H9 (cell line): ENCODE measurements around the gene HOXD11. TPM values are rescaled to one million over a fixed set of nuclear protein-coding genes. Genes with fewer than 3 reads are reported as not detected.
A peak's percentile ranks its signal among the peaks of the same experiment; 100 is the strongest.

Experiments
- DNase-seq: peaks from one replicate; pipeline ENCODE4 v3.0.0-alpha.2; 2017
- H2AFZ ChIP-seq: one replicate; pipeline ENCODE4 v1.6.1; 2013; ENCODE audit warnings: mild to moderate bottlenecking, low read length, control low read depth, moderate library complexity
- H2AK5ac ChIP-seq: 2 replicates; pipeline ENCODE4 v1.6.1; 2013; ENCODE audit warnings: low read length, control low read depth, mixed read lengths; ENCODE audit not compliant: insufficient read length
- H2BK120ac ChIP-seq: one replicate; pipeline ENCODE4 v1.6.1; 2013; ENCODE audit warnings: low read depth, mild to moderate bottlenecking, low read length, control low read depth, inconsistent platforms; ENCODE audit not compliant: poor library complexity, severe bottlenecking
- H2BK12ac ChIP-seq: 2 replicates; pipeline ENCODE4 v1.6.1; 2013; ENCODE audit warnings: low read length, control low read depth, mixed read lengths, low read depth; ENCODE audit not compliant: insufficient read length
- H2BK15ac ChIP-seq: 2 replicates; pipeline ENCODE4 v1.6.1; 2013; ENCODE audit warnings: low read depth, low read length, control low read depth
- H2BK20ac ChIP-seq: one replicate; pipeline ENCODE4 v1.6.1; 2013; ENCODE audit warnings: low read depth, mild to moderate bottlenecking, low read length, control low read depth, inconsistent platforms; ENCODE audit not compliant: poor library complexity, severe bottlenecking
- H2BK5ac ChIP-seq: 2 replicates; pipeline ENCODE4 v1.6.1; 2013; ENCODE audit warnings: low read length, control low read depth, mixed read lengths; ENCODE audit not compliant: insufficient read length
- H3K14ac ChIP-seq: 2 replicates; pipeline ENCODE4 v1.6.1; 2013; ENCODE audit warnings: low read length, control low read depth; ENCODE audit not compliant: insufficient read depth
- H3K18ac ChIP-seq: 2 replicates; pipeline ENCODE4 v1.6.1; 2013; ENCODE audit warnings: low read depth, mild to moderate bottlenecking, mixed read lengths, low read length, control low read depth; ENCODE audit not compliant: insufficient read length
- H3K23ac ChIP-seq: 2 replicates; pipeline ENCODE4 v1.6.1; 2013; ENCODE audit warnings: low read length, control low read depth, mixed read lengths, low read depth; ENCODE audit not compliant: insufficient read length
- H3K23me2 ChIP-seq: 2 replicates; pipeline ENCODE4 v1.6.1; 2013; ENCODE audit warnings: low read depth, mild to moderate bottlenecking, mixed read lengths, low read length, control low read depth; ENCODE audit not compliant: insufficient read length, poor library complexity, severe bottlenecking
- H3K27ac ChIP-seq: 2 replicates; pipeline ENCODE4 v1.5.1; 2013; ENCODE audit warnings: low read length, control low read depth, mixed read lengths, low read depth; ENCODE audit not compliant: insufficient read length
- H3K27me3 ChIP-seq: 2 replicates; pipeline ENCODE4 v1.6.1; 2013; ENCODE audit warnings: low read length, control low read depth, inconsistent platforms; ENCODE audit not compliant: insufficient read depth
- H3K4ac ChIP-seq: 2 replicates; pipeline ENCODE4 v1.6.1; 2013; ENCODE audit warnings: low read depth, mild to moderate bottlenecking, control low read depth, inconsistent platforms, low read length, moderate library complexity
- H3K4me1 ChIP-seq: 2 replicates; pipeline ENCODE4 v1.6.1; 2013; ENCODE audit warnings: low read length, control low read depth, inconsistent platforms; ENCODE audit not compliant: insufficient read depth
- H3K4me2 ChIP-seq: 2 replicates; pipeline ENCODE4 v1.6.1; 2013; ENCODE audit warnings: low read length, control low read depth, mixed read lengths; ENCODE audit not compliant: insufficient read length, insufficient read depth
- H3K56ac ChIP-seq: 2 replicates; pipeline ENCODE4 v1.6.1; 2013; ENCODE audit warnings: low read depth, mild to moderate bottlenecking, mixed read lengths, low read length, control low read depth; ENCODE audit not compliant: insufficient read length
- H3K79me1 ChIP-seq: 2 replicates; pipeline ENCODE4 v1.6.1; 2013; ENCODE audit warnings: low read depth, mild to moderate bottlenecking, moderate library complexity, low read length, control low read depth, inconsistent platforms; ENCODE audit not compliant: insufficient read depth, poor library complexity, severe bottlenecking
- H3K79me2 ChIP-seq: 2 replicates; pipeline ENCODE4 v1.6.1; 2013; ENCODE audit warnings: low read length, control low read depth, inconsistent platforms; ENCODE audit not compliant: insufficient read depth
- H3K9ac ChIP-seq: 2 replicates; pipeline ENCODE4 v1.6.1; 2013; ENCODE audit warnings: low read length, control low read depth, mixed read lengths; ENCODE audit not compliant: insufficient read length; ENCODE audit errors: extremely low read depth
- H3K9me3 ChIP-seq: one replicate; pipeline ENCODE4 v1.6.1; 2013; ENCODE audit warnings: low read depth, low read length, inconsistent platforms; ENCODE audit not compliant: control insufficient read depth
- H3T11ph ChIP-seq: one replicate; pipeline ENCODE4 v1.6.1; 2013; ENCODE audit warnings: mild to moderate bottlenecking, low read length, control low read depth, inconsistent platforms
- H4K20me1 ChIP-seq: one replicate; pipeline ENCODE4 v1.6.1; 2013; ENCODE audit not compliant: control insufficient read depth, insufficient read length, insufficient read depth
- H4K5ac ChIP-seq: 2 replicates; pipeline ENCODE4 v1.6.1; 2013; ENCODE audit warnings: low read depth, mild to moderate bottlenecking, mixed read lengths, low read length, control low read depth; ENCODE audit not compliant: insufficient read length
- H4K8ac ChIP-seq: replicated peaks from 2 replicates; pipeline ENCODE4 v1.6.1; 2013; ENCODE audit warnings: low read length, control low read depth, mixed read lengths, low read depth; ENCODE audit not compliant: insufficient read length
- H4K91ac ChIP-seq: 2 replicates; pipeline ENCODE4 v1.6.1; 2013; ENCODE audit warnings: low read depth, mild to moderate bottlenecking, moderate library complexity, mixed read lengths, low read length, control low read depth; ENCODE audit not compliant: insufficient read length
- H3K27ac Mint-ChIP-seq, 3 experiments: 2 replicates in 2 of 3; 3 replicates in 1 of 3; pipeline ENCODE4 v1.8.0; 2020 to 2021; ENCODE audit warnings: mixed read lengths in 3 of 3, mild to moderate bottlenecking in 1 of 3, moderate library complexity in 1 of 3
- H3K27me3 Mint-ChIP-seq: 2 replicates; pipeline ENCODE4 v1.8.0; 2021; ENCODE audit warnings: low read depth, mild to moderate bottlenecking, moderate library complexity, mixed read lengths
- H3K36me3 Mint-ChIP-seq, 3 experiments: 2 replicates in 2 of 3; 3 replicates in 1 of 3; pipeline ENCODE4 v1.8.0; 2020 to 2021; ENCODE audit warnings: low read depth in 3 of 3, mixed read lengths in 3 of 3; ENCODE audit not compliant: insufficient read depth in 1 of 3
- H3K4me1 Mint-ChIP-seq, 2 experiments: 2 replicates each; pipeline ENCODE4 v1.8.0; 2020; ENCODE audit warnings: mixed read lengths in 2 of 2
- H3K4me3 Mint-ChIP-seq, 2 experiments: 2 replicates in 1 of 2; 3 replicates in 1 of 2; pipeline ENCODE4 v1.8.0; 2020 to 2021; ENCODE audit warnings: mild to moderate bottlenecking in 2 of 2, mixed read lengths in 2 of 2, moderate library complexity in 1 of 2
- H3K9me3 Mint-ChIP-seq, 2 experiments: 2 replicates in 1 of 2; 3 replicates in 1 of 2; pipeline ENCODE4 v1.8.0; 2020; ENCODE audit warnings: mild to moderate bottlenecking in 2 of 2, mixed read lengths in 2 of 2, moderate library complexity in 1 of 2
- CTCF ChIP-seq: fragments of 200-600 bp; sonication (generic); conservative IDR thresholded peaks from 3 replicates; pipeline ENCODE4 v1.8.0; 2021; ENCODE audit warnings: antibody characterized with exemption, mild to moderate bottlenecking
- WGBS: extraction: QIAGEN DNeasy Blood & Tissue Kit; methylation state at CpG from one replicate; pipeline ENCODE4 v1.1.7; 2013; ENCODE audit warnings: missing lambda C conversion rate, low lambda C conversion rate, mixed read lengths; ENCODE audit not compliant: insufficient read length; ENCODE audit errors: extremely low coverage; 5-methylcytosine and 5-hydroxymethylcytosine counted together
- total RNA-seq: library from RNA; stranded (reverse); gene quantifications from 2 replicates; pipeline ENCODE4 v1.2.1, GENCODE V29; 2021

HOXD11 gene
- total RNA-seq, 1 experiment from 2014 or later, result not detected

- no peak within 1 kb of the TSS for H3K27ac Mint-ChIP-seq
Observed at GRCh38 chr2:176122683-176123410, 15.8 kb downstream of the HOXD11 start, which contains the start of gene HOXD9. Gene HOXD9, plus strand, starts transcription at chr2:176122719. Its CDS starts 50 bp downstream, at chr2:176122769.

More at GRCh38 chr2:176122683-176123410, 15.8 kb downstream of the HOXD11 start, which contains the start of gene HOXD9:
- Histone ChIP-seq H2BK12ac (no peak within 1 kb of the TSS), H3K79me2 (no peaks in the 10 kb centered on the region), H2BK15ac (no peak within 1 kb of the TSS), H3K27ac (no peak within 1 kb of the TSS), H3K56ac (no peak within 1 kb of the TSS), H3K27me3 (peaks cover 95% of the 10 kb centered on the region), H4K20me1 (peaks cover 2% of the 10 kb centered on the region), H4K91ac (no peak within 1 kb of the TSS), H3K23me2 (peaks cover 2% of the 10 kb centered on the region), H3K4ac (no peak within 1 kb of the TSS), H2BK20ac (no peak within 1 kb of the TSS), H3K18ac (no peak within 1 kb of the TSS), H4K8ac (no peak within 1 kb of the TSS), H3K9me3 (no peaks in the 10 kb centered on the region), H2AFZ (no peak within 1 kb of the TSS), H2BK5ac (no peak within 1 kb of the TSS), H3K14ac (no peak within 1 kb of the TSS), H3T11ph (no peak within 1 kb of the TSS), H4K5ac (no peak within 1 kb of the TSS), H2BK120ac (no peak within 1 kb of the TSS), H3K4me1 (no peaks in the 10 kb centered on the region), H3K79me1 (no peaks in the 10 kb centered on the region), H3K23ac (no peak within 1 kb of the TSS), H3K4me2 (no peak within 1 kb of the TSS), H3K9ac (no peak within 1 kb of the TSS), H2AK5ac (no peak within 1 kb of the TSS)
- no peaks in the 10 kb centered on the region; a peak in 1 of 7 replicates for H3K36me3 Mint-ChIP-seq
- TF ChIP-seq CTCF, result no peak
- H3K4me1 Mint-ChIP-seq, result peaks cover 0 to 8% of the 10 kb centered on the region in 2 experiments; a peak in 2 of 4 replicates
- peaks cover 99% of the 10 kb centered on the region for H3K27me3 Mint-ChIP-seq
- peaks cover 2 to 18% of the 10 kb centered on the region in 2 experiments for H3K9me3 Mint-ChIP-seq
- peak within 1 kb of the TSS; percentile 45 to 77 for H3K4me3 Mint-ChIP-seq
- no CpG with 5 or more reads among the region's 84 CpGs for WGBS
- peak; percentile 67 for DNase-seq
